Measurements from ENCODE around the gene MSH5.

MSH5 gene

GRCh38 chr6:31727034-31727716, 12.6 kb upstream of the MSH5 start:
- Histone ChIP-seq H3K27me3 (ENCODE audit: control insufficient read depth, insufficient read depth, low read length) (no peaks in the 10 kb centered on the region), H3K9ac (ENCODE audit: low read depth, low read length) (no peak overlapping the region), H3K4me1 (ENCODE audit: control insufficient read depth, insufficient read depth, low read length) (no peaks in the 10 kb centered on the region), H3K4me3 (ENCODE audit: low read depth, low read length) (no peak overlapping the region), H3K9me3 (ENCODE audit: control insufficient read depth, insufficient read depth, low read length) (no peaks in the 10 kb centered on the region), H3K36me3 (ENCODE audit: control insufficient read depth, insufficient read depth, low read length) (peaks cover 8% of the 10 kb centered on the region)

- H3K4me1 ChIP-seq (ENCODE audit: control insufficient read depth, insufficient read depth, low read length): no peaks in the 10 kb centered on the region
- H3K36me3 ChIP-seq (ENCODE audit: control insufficient read depth, insufficient read depth, low read length): peaks cover 8% of the 10 kb centered on the region
- no peaks in the 10 kb centered on the region for H3K27me3 ChIP-seq (ENCODE audit: control insufficient read depth, insufficient read depth, low read length)
- no peaks in the 10 kb centered on the region for H3K9me3 ChIP-seq (ENCODE audit: control insufficient read depth, insufficient read depth, low read length)
- peak overlapping the region; percentile 93 for H3K4me3 ChIP-seq (ENCODE audit: low read depth, low read length)
- no peak overlapping the region for H3K9ac ChIP-seq (ENCODE audit: low read depth, low read length)
Measured at GRCh38 chr6:31727717-31728671, 11.8 kb upstream of the MSH5 start.

GRCh38 chr6:31728767-31729514, 10.9 kb upstream of the MSH5 start, which contains the start of gene DDAH2:
Gene DDAH2 (minus strand): TSS chr6:31729299. CDS start chr6:31729161, 138 bp downstream.
- no peaks in the 10 kb centered on the region for H3K27me3 ChIP-seq (ENCODE audit: control insufficient read depth, insufficient read depth, low read length)
- peaks cover 16% of the 10 kb centered on the region for H3K36me3 ChIP-seq (ENCODE audit: control insufficient read depth, insufficient read depth, low read length)
- no peaks in the 10 kb centered on the region for H3K9me3 ChIP-seq (ENCODE audit: control insufficient read depth, insufficient read depth, low read length)
- no peaks in the 10 kb centered on the region for H3K4me1 ChIP-seq (ENCODE audit: control insufficient read depth, insufficient read depth, low read length)
- peak within 1 kb of the TSS; percentile 26 for H3K9ac ChIP-seq (ENCODE audit: low read depth, low read length)
- peak within 1 kb of the TSS; percentile 93 for H3K4me3 ChIP-seq (ENCODE audit: low read depth, low read length)

DNA sequence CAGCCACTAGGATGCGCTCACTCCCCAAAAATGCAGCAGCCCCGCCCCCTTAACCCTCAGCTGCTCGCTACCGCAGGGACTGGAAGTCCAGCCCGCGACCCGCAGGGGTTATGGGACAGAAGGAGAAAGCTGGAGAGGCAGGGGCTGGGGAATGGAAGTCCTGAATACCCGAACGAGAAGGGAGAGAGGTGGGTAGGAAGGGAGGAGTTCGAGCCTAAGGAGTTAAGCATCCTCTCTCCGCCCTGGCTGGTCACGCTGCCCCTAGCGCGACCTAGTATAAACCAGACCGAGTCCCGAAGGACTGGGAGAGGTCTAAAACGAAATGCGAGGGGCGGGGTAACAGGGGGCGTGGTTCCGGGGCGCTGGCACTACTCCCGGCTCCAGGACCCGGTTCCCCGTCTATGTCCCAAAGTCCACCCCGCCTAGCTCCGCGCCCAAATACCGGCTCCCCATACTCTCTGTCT, 10.3 kb upstream of the MSH5 start:
- Histone ChIP-seq H3K4me1 (ENCODE audit: control insufficient read depth, insufficient read depth, low read length) (peaks cover 5% of the 10 kb centered on the region), H3K9ac (ENCODE audit: low read depth, low read length) (peak overlapping the region; percentile 26), H3K36me3 (ENCODE audit: control insufficient read depth, insufficient read depth, low read length) (peaks cover 19% of the 10 kb centered on the region)

GRCh38 chr6:31729979-31730630, 9.7 kb upstream of the MSH5 start:
- Histone ChIP-seq H3K4me1 (ENCODE audit: control insufficient read depth, insufficient read depth, low read length) (peaks cover 5% of the 10 kb centered on the region), H3K9ac (ENCODE audit: low read depth, low read length) (peak overlapping the region; percentile 26), H3K4me3 (ENCODE audit: low read depth, low read length) (peak overlapping the region; percentile 93), H3K27me3 (ENCODE audit: control insufficient read depth, insufficient read depth, low read length) (no peaks in the 10 kb centered on the region), H3K9me3 (ENCODE audit: control insufficient read depth, insufficient read depth, low read length) (no peaks in the 10 kb centered on the region), H3K36me3 (ENCODE audit: control insufficient read depth, insufficient read depth, low read length) (peaks cover 19% of the 10 kb centered on the region)

More for the DNA sequence above, 10.3 kb upstream of the MSH5 start:
- Histone ChIP-seq H3K9me3 (ENCODE audit: control insufficient read depth, insufficient read depth, low read length) (no peaks in the 10 kb centered on the region), H3K4me3 (ENCODE audit: low read depth, low read length) (peak overlapping the region; percentile 93), H3K27me3 (ENCODE audit: control insufficient read depth, insufficient read depth, low read length) (no peaks in the 10 kb centered on the region)

- H3K27me3 ChIP-seq (ENCODE audit: control insufficient read depth, insufficient read depth, low read length): no peaks in the 10 kb centered on the region
- H3K36me3 ChIP-seq (ENCODE audit: control insufficient read depth, insufficient read depth, low read length): peaks cover 19% of the 10 kb centered on the region
- peaks cover 5% of the 10 kb centered on the region for H3K4me1 ChIP-seq (ENCODE audit: control insufficient read depth, insufficient read depth, low read length)
- H3K9ac ChIP-seq (ENCODE audit: low read depth, low read length): no peak overlapping the region
- peak overlapping the region; percentile 93 for H3K4me3 ChIP-seq (ENCODE audit: low read depth, low read length)
- H3K9me3 ChIP-seq (ENCODE audit: control insufficient read depth, insufficient read depth, low read length): no peaks in the 10 kb centered on the region
Measured at GRCh38 chr6:31730631-31731086, 9.1 kb upstream of the MSH5 start.

GRCh38 chr6:31732029-31732428, 7.8 kb upstream of the MSH5 start:
- Histone ChIP-seq H3K9ac (ENCODE audit: low read depth, low read length) (no peak overlapping the region), H3K4me3 (ENCODE audit: low read depth, low read length) (no peak overlapping the region), H3K4me1 (ENCODE audit: control insufficient read depth, insufficient read depth, low read length) (peaks cover 9% of the 10 kb centered on the region), H3K36me3 (ENCODE audit: control insufficient read depth, insufficient read depth, low read length) (peaks cover 15% of the 10 kb centered on the region), H3K27me3 (ENCODE audit: control insufficient read depth, insufficient read depth, low read length) (no peaks in the 10 kb centered on the region), H3K9me3 (ENCODE audit: control insufficient read depth, insufficient read depth, low read length) (no peaks in the 10 kb centered on the region)

GRCh38 chr6:31733734-31734133, 6.1 kb upstream of the MSH5 start:
- H3K4me1 ChIP-seq (ENCODE audit: control insufficient read depth, insufficient read depth, low read length): peaks cover 15% of the 10 kb centered on the region
- H3K27me3 ChIP-seq (ENCODE audit: control insufficient read depth, insufficient read depth, low read length): no peaks in the 10 kb centered on the region
- no peak overlapping the region for H3K4me3 ChIP-seq (ENCODE audit: low read depth, low read length)
- H3K36me3 ChIP-seq (ENCODE audit: control insufficient read depth, insufficient read depth, low read length): peaks cover 15% of the 10 kb centered on the region
- H3K9ac ChIP-seq (ENCODE audit: low read depth, low read length): no peak overlapping the region
- H3K9me3 ChIP-seq (ENCODE audit: control insufficient read depth, insufficient read depth, low read length): no peaks in the 10 kb centered on the region

- H3K9me3 ChIP-seq (ENCODE audit: control insufficient read depth, insufficient read depth, low read length): no peaks in the 10 kb centered on the region
- H3K4me1 ChIP-seq (ENCODE audit: control insufficient read depth, insufficient read depth, low read length): peaks cover 15% of the 10 kb centered on the region
- no peak overlapping the region for H3K9ac ChIP-seq (ENCODE audit: low read depth, low read length)
- H3K36me3 ChIP-seq (ENCODE audit: control insufficient read depth, insufficient read depth, low read length): peaks cover 15% of the 10 kb centered on the region
- H3K4me3 ChIP-seq (ENCODE audit: low read depth, low read length): peak overlapping the region; percentile 98
- no peaks in the 10 kb centered on the region for H3K27me3 ChIP-seq (ENCODE audit: control insufficient read depth, insufficient read depth, low read length)
Measured at GRCh38 chr6:31734247-31734820, 5.5 kb upstream of the MSH5 start.

GRCh38 chr6:31734821-31735406, 4.9 kb upstream of the MSH5 start:
- Histone ChIP-seq H3K27me3 (ENCODE audit: control insufficient read depth, insufficient read depth, low read length) (no peaks in the 10 kb centered on the region), H3K4me3 (ENCODE audit: low read depth, low read length) (peak overlapping the region; percentile 98), H3K9me3 (ENCODE audit: control insufficient read depth, insufficient read depth, low read length) (no peaks in the 10 kb centered on the region), H3K36me3 (ENCODE audit: control insufficient read depth, insufficient read depth, low read length) (peaks cover 15% of the 10 kb centered on the region), H3K9ac (ENCODE audit: low read depth, low read length) (peak overlapping the region; percentile 82), H3K4me1 (ENCODE audit: control insufficient read depth, insufficient read depth, low read length) (peaks cover 15% of the 10 kb centered on the region)

All from iPS-15b (cell line).